GM18909 (cell line): Measurements from ENCODE around the gene CRTAC1.

ENCODE experiments used
- ATAC-seq: cut with Tn5 transposase; IDR thresholded peaks from one replicate; pipeline ENCODE4 v1.9.1; 2021; ENCODE audit warnings: mild to moderate bottlenecking; ENCODE audit not compliant: unreplicated experiment, poor library complexity

Gene CRTAC1, protein sequence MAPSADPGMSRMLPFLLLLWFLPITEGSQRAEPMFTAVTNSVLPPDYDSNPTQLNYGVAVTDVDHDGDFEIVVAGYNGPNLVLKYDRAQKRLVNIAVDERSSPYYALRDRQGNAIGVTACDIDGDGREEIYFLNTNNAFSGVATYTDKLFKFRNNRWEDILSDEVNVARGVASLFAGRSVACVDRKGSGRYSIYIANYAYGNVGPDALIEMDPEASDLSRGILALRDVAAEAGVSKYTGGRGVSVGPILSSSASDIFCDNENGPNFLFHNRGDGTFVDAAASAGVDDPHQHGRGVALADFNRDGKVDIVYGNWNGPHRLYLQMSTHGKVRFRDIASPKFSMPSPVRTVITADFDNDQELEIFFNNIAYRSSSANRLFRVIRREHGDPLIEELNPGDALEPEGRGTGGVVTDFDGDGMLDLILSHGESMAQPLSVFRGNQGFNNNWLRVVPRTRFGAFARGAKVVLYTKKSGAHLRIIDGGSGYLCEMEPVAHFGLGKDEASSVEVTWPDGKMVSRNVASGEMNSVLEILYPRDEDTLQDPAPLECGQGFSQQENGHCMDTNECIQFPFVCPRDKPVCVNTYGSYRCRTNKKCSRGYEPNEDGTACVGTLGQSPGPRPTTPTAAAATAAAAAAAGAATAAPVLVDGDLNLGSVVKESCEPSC

DNA sequence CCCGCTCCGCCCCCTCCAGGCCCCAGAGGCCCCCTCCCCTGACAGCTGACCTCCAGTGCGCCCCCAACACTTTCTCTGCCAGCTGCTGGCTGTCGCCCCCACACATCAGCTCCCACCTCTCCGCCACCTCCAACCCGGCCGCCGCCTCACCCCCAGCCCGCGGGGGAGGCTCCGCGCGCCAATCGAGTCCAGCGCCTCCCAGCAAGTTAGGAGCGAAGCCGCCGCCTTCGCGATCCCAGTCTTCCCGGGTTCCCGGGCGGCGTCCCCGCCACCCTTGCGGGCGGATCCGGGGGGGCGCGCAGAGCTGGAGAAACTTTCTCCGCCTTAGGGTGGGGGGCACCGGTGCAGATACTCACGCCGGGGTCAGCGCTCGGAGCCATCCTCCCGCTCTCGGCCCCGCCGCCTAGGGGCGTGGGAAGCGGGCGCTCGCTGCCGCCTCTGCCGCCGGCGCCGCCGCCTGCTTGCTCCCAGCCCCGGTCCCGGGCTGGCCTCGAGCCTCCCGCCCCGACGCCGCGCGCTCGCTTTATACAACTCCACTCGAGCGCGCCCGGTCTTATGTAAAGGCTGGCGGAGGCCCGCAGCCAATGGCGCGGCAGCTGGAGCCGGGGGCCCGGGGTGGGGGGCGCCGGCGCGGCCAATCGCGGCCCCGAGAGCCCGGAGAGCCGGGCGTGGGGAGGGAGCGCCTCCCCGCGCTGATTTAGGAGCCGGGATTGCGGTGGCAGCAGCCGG, at the start of gene CRTAC1:
TSS of gene CRTAC1 (minus strand) at position 529 of the 729 bp plus-strand sequence. CDS start at position 380, 149 bp downstream.
- ATAC-seq, result no peak

DNA sequence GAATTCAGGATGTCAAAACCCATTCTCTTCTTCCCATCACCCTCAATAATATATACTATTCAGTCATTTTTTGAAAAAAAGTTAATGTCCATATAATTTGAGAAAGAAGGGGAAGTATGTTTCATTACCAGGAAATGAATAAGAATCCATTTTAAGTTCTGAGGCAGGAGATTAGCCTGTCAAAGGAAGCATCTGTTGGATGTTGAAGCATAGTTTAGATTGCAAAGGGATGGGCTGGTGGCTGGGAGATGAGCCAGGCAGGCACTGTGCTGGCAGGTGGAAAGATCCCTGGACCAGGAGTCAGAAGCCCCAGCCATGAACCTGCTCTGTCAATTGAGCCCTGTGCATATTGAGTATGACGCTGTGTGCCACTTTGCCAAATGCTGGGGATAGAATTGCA, 48.4 kb upstream of the CRTAC1 start:
- ATAC-seq, result no peak

DNA sequence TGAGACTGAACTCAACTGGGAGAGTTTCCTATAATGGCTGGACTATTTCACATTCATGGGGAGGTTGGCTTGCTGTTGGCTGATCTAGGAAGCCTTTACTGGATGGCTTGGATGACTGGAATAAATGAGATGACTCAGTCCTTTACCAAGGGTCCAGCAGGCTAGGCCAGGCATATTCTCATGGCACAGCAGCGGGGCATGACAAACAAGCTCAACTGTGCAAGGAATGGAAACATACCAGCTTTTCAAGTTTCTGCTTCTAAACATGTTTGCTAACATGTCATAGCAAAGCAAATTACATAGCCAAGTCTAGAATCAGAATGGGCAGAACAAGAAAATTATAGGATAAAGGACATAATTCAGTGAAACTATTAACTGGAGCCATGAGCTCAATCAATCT, 46.8 kb upstream of the CRTAC1 start:
- no peak for ATAC-seq

DNA sequence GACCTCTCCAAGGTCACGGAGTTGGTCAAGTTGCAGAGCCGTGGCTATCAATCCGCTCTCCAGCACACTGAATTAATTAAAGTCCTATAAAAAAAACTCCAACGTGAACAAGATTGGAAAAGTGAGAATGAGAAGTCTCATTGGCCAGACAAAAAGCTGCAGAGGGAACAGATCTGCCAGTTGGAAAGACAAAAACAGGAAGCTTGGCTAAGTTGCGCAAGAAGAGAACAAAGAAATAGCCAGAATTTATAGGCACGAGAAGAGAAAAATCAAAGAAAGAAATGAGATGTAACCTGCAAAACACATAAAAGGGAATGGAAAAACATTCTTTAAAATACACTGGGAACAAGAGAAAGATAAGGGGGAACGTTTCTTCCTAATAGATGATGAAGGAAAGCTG, 45.7 kb upstream of the CRTAC1 start:
- no peak for ATAC-seq

DNA sequence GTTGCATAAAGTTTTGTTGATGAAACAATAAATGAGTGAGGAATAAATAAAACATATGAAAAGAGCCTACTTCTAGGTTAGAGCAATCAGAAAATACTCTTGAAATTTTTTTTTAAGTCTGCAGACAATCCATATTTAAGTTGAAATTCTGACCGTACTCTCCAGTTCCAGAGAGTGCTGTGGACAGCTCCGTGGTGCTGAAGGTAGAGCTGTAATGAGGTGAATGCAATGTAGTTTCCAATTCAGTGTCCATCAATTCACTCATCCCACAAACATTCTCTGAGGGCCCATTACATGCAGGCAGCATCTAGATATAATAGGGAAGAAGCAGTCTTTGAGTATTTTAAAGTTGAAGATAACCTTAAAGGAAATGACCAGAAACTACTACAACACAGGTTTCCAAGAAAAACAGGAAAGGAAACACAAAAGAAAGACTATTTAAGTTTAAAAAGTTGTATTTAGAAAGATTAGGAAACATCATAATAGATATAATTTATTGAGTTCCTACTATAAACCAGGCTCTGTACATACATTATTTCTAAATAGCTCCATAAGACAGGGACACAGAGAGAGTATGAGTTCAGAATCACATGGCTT, 44.0 kb upstream of the CRTAC1 start:
- ATAC-seq, result no peak

DNA sequence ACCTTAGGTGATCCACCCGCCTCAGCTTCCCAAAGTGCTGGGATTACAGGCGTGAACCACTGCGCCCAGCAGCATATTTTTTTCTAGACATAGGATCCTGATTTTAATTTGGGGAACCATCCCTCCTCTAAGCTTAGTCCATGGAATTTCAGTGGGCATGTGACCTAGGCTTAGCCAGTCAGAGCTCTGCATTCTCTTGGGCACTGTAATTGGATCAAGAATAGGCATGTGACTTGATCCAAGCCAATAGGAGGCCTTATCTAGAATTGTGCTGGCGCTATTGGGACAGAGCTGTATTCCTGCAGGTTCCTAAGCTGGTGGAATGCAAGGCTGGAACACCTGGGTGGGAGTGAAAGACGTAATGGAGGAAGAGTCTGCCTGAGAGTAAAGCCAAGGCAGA, 36.7 kb upstream of the CRTAC1 start:
- no peak for ATAC-seq

DNA sequence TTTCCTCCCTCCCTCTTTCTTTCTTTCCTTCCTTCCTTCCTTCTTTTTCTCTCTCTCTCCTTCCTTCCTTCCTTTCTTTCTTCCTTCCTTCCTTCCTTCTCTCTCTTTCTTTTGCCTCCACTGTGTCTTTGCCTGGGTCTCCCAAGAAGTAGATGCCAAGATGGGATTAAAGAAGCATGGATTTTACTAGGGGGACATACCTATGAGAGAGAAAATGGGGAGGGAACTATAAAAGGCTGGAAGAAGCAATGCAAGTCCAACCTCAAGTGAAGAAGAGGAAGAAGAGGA, 33.3 kb upstream of the CRTAC1 start:
- ATAC-seq, result no peak

DNA sequence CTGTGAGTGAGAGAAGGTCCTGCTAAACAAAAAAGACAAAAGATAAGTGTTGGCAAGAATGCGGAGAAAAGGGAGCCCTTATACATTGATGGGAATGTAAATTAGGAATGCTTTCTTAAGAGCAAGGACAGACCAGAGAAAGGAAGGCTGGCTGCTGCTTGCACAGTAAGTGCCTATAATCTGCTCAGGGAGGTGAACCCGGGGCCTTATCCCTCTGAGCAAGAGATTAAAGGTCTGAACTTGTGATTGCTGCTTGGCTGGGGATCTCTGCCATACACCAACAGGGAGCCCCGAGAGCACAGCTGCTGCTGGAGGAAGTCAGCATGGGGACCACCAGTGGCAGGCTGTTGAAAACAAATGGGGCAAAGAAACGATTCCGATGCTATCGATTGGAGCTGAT, 32.0 kb upstream of the CRTAC1 start:
- ATAC-seq, result no peak

DNA sequence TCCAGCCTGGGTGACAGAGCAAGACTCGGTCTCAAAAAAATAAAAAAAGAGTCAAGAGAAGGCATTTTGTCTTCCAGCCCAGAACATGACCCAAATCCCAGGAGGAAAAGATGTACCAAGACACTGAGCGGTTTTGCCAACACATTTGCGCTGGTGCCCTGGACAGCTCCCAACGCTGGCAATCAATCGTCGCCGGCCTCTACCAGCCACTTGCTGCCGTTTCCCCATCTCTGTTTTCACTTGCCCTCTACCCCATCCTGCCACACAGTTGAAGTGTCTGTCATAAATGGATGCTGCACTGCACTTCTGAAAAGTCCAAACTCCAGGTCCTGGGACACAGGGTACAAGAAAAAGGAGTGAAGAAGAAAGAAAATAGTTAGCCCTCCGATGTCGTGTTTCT, 29.7 kb upstream of the CRTAC1 start:
- no peak for ATAC-seq

DNA sequence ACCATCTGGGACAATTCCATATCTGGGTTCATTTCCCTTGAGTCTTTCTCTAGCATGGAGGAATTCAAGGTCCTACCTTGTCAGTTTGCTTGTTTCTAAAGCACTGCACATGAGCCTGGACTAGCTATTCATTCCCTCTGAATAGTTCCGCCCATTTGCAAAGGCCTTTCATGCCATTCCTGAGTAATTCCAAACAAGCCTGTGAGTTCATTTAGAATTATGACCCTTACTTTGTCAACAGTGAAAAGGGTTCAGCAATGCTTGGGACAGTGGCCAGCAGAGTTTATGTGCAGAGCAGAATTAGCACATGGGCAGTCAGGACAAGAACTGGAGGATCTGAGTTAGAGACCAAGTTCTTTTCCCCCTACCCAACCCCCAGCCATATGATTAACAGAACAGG, 27.9 kb upstream of the CRTAC1 start:
- ATAC-seq, result no peak

DNA sequence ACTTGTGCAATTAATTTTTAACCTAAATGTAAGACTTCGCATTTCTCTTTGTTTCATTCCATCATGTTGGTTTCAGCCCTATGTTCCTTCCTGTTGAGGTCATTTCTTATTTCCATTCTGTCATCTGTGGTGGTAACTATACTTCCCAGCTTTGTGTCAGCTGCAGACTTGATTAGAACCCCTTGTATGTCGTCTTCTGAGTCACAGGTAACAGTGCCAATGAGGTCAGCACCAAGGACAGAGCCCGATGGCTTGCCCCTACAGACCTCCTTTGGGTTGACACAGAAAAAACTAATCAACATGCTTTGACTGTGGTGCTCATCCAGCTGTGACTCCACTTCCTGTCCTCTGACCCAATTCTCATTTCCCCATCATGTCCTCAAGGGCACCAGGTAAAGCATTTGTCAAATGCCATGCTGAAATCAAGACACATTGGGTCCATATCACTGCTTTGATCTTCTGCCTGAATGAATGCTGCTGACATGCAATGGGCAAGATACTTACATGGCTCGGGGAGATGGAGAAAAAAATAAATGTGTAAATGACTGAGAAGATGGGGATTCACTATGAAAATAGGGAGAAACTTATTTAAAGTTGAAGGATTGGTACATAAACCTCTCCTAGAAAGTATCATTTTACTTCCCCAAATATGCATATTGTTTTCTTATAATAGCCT, 25.6 kb upstream of the CRTAC1 start:
- ATAC-seq, result peak; percentile 76

DNA sequence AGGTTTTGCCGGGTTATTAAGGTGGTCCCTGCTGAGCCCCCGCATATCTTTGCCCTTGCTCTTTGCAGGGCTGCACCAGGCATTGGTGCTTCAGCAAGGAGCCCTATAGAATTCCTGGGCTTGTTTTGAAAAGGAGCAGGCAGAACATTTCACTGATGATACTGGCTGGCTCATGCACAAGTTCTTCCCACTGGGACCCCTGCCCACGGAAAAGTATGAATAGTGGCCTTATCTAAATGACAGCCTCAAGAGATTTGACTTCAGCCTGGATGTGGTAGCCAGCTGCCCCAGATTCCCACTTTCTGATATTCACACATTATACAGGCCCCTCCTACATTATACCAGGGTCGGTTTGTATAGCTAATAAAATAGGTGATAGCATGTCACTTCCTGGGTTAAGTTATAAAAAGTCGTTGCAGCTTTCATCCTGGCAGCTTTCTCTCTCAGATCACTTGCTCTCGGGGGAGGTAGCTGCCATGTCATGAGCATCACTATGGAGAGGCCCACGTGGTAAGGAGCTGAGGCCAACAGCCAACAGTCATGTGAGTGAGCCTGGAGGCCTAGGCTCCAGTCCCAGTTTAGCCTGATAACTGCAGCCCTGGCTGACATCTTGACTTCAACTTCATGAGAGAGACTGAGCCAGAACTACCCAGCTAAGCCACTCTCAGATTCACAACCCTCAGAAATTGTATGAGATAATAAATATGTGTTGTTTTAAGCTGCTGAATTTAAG, 16.8 kb upstream of the CRTAC1 start:
- ATAC-seq, result no peak

DNA sequence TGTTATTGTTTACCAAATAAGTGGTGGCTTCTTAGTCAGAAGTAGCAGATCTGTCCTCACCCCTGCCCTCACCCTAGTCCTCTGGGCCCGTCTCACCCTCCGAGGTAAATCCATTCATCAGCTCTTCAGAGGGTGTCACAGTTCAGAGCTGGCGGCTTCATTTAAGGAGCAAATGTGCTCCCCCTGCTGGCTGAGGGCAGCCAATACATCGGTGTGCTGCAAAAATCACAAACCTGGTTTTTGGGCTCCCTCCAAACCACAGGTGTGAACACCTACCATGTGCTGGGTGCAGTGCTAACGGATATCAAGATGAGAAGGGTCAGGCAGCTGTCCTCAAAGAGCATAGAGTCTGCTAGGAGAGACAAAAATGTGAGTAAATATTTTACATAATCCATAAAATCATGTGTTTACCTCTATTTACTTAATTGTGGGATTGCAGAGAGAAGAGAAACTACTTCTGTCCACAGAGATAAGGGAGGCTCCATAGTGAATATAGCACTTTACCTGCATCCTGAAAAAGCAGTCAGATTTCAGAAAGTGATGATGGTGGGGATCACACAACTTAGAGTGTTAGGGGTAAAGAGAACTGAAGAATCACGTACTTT, 15.5 kb upstream of the CRTAC1 start:
- peak; percentile 48 for ATAC-seq

DNA sequence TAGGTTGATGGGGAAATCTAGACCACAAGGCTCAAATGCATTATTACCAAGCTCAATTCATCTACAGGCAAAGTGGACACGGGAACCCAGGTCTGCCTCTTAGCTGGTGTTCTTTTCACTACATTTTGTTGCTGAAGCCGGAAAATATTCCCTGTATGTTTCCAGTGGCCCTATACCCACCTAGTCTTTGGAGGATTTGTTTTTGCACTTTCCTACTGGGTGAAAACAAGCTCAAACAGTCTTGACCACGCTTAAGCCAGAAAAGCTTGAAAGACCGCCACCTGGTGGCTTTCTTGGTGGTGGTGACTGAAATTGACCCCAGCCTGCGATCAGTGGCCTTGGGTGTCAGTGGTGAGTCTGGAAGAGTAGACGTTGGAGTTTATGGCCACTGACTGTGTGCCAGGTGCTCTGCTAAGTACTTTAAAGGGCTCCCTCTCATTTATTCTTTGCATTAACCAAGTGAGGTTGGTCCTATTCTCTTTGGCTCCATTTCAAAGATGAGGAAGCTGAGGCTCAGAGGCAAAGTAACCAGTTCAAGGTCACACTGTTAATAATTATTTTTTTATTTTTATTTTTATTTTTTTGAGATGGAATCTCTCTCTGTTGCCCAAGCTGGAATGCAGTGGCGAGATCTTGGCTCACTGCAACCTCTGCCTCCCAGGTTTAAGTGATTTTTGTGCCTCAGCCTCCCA, 11.1 kb upstream of the CRTAC1 start:
- ATAC-seq, result no peak

DNA sequence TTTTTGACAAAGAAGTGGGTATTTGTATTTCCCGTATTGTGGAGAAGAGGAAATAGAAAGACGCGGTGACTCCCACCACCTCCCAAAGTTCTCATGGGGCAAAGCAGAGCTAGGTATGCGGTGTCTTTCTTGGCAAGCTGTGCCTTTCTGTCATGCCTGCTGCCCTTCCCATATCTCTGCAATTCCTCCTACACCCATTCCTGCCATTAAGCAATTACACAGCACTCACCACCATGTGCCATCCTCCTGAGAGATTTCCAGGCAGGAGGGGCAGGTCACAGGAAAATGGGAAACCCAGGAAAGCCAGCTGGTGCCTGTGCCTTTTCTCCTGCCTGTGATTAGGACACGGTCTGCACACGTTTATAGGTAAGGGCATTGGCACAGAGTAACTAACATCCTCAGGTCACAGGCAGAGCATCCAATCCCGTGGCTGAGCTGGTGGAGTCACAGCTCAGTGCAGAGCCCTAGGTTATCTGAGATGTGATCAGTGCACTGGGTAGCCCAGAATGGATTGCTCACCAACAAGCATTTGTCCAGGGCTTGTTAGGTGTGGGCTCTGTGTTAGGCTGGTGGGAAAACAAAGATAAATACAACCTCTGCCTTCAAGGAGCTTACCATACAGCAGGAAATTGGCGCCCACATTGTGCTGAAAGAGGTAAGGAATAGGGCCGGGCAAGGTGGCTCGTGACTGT, 9.4 kb upstream of the CRTAC1 start:
- ATAC-seq, result no peak

DNA sequence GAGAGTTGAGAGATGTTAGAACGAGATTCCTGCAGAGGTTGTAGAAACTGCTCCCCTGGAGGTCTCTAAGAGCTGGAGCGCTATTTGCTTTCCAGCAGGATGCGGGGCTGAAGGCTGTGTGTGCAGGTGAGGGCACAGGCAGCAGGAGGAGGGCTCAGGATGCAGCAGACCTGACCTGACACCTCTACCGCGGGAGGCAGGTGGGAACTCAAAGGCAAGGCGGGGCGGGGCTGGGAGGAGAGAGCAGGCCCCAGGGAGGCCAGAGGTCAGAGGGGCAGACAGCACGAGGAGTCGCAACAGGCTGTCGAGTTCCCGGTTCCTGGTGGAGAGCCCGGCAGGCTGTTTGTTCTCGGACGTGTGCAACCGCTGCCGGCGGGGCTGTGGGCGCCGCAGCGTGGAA, 7.9 kb upstream of the CRTAC1 start:
- ATAC-seq, result no peak

DNA sequence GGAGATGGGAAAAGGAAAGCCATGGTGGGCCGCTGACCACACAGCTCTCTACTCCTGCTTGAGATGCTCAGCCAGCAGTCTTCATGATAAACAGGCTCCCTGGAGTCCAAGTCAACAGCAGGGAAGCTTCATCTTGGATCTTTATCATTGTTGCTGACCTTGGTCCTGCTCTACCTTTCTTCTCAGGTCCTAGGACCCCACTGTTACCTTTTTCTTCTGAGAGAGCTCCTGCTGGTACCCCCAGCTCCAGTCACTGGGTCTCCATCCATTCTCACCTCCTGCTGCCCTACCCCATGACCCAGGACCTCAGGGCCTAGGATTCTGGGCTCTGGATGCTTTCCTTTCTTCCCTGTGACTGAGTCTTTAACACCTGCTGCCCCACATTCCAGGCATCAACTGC, 5.2 kb upstream of the CRTAC1 start:
- ATAC-seq, result no peak

DNA sequence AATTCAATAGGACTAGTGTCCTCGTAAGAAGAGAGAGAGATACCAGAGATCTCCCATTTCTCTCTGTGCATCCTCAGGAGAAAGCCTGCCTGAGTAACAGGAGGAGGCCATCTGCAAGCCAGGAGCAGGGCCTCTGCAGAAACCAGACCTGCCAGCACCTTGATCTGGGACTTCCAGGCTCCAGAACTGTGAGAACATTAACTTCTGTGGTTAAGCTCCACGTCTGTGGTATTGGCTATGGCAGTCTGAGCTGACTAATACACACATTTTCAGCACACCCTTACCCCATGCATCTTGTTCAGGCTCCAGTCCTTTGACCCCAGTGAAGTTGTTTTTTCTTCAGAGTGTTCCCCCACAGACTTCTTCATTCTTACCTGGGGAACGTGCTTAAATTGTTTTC, 3.1 kb upstream of the CRTAC1 start:
- ATAC-seq, result no peak
